IMR-90 (cell line): ENCODE data around the gene NCAPG2. TPM values are rescaled to one million over a fixed set of nuclear protein-coding genes. Genes with fewer than 3 reads are reported as not detected.

Experiments used
- ATAC-seq: fragments of 200-7000 bp; cut with Tn5 transposase; 2 replicates; pipeline ENCODE4 v1.9.1; 2020; ENCODE audit warnings: low read depth, mild to moderate bottlenecking, moderate library complexity
- BruUV-seq: library from RNA; stranded (reverse); fragments of 400-500 nt; replicated peaks from 2 replicates; lab custom pipeline; 2021; lab: Mats Ljungman, UMichigan
- CTCF ChIA-PET: fragments of 300-600 bp; formaldehyde crosslinking; extraction: SDS; loops from one replicate; lab custom pipeline; 2021; ENCODE audit warnings: antibody characterized with exemption; lab: Yijun Ruan, JAX
- POLR2A ChIA-PET: fragments of 300-600 bp; sonication (Branson Sonifier 250); formaldehyde crosslinking; loops from one replicate; lab custom pipeline; 2022; ENCODE audit warnings: antibody characterized with exemption; ENCODE audit not compliant: unreplicated experiment; lab: Charles Lee
- DNase-seq: peaks from one replicate; pipeline ENCODE4 v3.0.0; 2013
- H2AFZ ChIP-seq: replicated peaks from 2 replicates; pipeline ENCODE3; 2013; ENCODE audit warnings: low read length, mild to moderate bottlenecking; ENCODE audit not compliant: poor library complexity
- H2AK5ac ChIP-seq: 2 replicates; pipeline ENCODE4 v1.6.1; 2013; ENCODE audit warnings: low read depth, low read length, inconsistent platforms
- H2AK9ac ChIP-seq: replicated peaks from 2 replicates; pipeline ENCODE3; 2013; ENCODE audit warnings: mild to moderate bottlenecking, low read depth, low read length, moderate library complexity; ENCODE audit not compliant: poor library complexity
- H2BK120ac ChIP-seq: 2 replicates; pipeline ENCODE4 v1.6.1; 2013; ENCODE audit warnings: low read depth, low read length, inconsistent platforms
- H2BK15ac ChIP-seq: 3 replicates; pipeline ENCODE4 v1.6.1; 2013; ENCODE audit warnings: low read depth, low read length, inconsistent platforms
- H2BK20ac ChIP-seq: 2 replicates; pipeline ENCODE4 v1.6.1; 2013; ENCODE audit warnings: low read depth, mild to moderate bottlenecking, inconsistent platforms, low read length, moderate library complexity
- H2BK5ac ChIP-seq: 2 replicates; pipeline ENCODE4 v1.6.1; 2013; ENCODE audit warnings: mild to moderate bottlenecking, low read depth, low read length, inconsistent platforms; ENCODE audit not compliant: poor library complexity, severe bottlenecking
- H3K14ac ChIP-seq: replicated peaks from 2 replicates; pipeline ENCODE4 v1.6.1; 2013; ENCODE audit warnings: low read depth, low read length, inconsistent platforms
- H3K18ac ChIP-seq: 2 replicates; pipeline ENCODE4 v1.6.1; 2013; ENCODE audit warnings: low read depth, low read length, control low read depth
- H3K23ac ChIP-seq: 2 replicates; pipeline ENCODE4 v1.6.1; 2013; ENCODE audit warnings: low read depth, low read length, inconsistent platforms
- H3K27ac ChIP-seq: 2 replicates; pipeline ENCODE4 v1.5.1; 2013; ENCODE audit warnings: mild to moderate bottlenecking, control low read depth, low read length; ENCODE audit not compliant: insufficient read depth
- H3K27me3 ChIP-seq: 2 replicates; pipeline ENCODE4 v1.6.1; 2013; ENCODE audit warnings: low read length; ENCODE audit not compliant: control insufficient read depth, insufficient read depth
- H3K36me3 ChIP-seq: 2 replicates; pipeline ENCODE4 v1.6.1; 2013; ENCODE audit warnings: low read length, mixed read lengths; ENCODE audit not compliant: control insufficient read depth, insufficient read depth
- H3K4ac ChIP-seq: 2 replicates; pipeline ENCODE4 v1.6.1; 2013; ENCODE audit warnings: low read depth, low read length, inconsistent platforms
- H3K4me1 ChIP-seq: 2 replicates; pipeline ENCODE4 v1.6.1; 2013; ENCODE audit warnings: low read length, mixed read lengths; ENCODE audit not compliant: control insufficient read depth, insufficient read depth
- H3K4me2 ChIP-seq: 2 replicates; pipeline ENCODE4 v1.6.1; 2013; ENCODE audit warnings: low read depth, mild to moderate bottlenecking, control low read depth, low read length, moderate library complexity
- H3K4me3 ChIP-seq: 2 replicates; pipeline ENCODE4 v1.5.1; 2013; ENCODE audit warnings: low read depth, mild to moderate bottlenecking, control low read depth, low read length, moderate library complexity; ENCODE audit not compliant: insufficient read depth
- H3K56ac ChIP-seq: 2 replicates; pipeline ENCODE4 v1.6.1; 2013; ENCODE audit warnings: low read length, inconsistent platforms; ENCODE audit not compliant: insufficient read depth; ENCODE audit errors: extremely low read depth
- H3K79me1 ChIP-seq, 2 experiments: 2 replicates each; pipeline ENCODE4 v1.6.1; 2013; ENCODE audit warnings: low read length in 2 of 2, inconsistent platforms in 1 of 2, low read depth in 1 of 2
- H3K9ac ChIP-seq: 2 replicates; pipeline ENCODE4 v1.6.1; 2013; ENCODE audit warnings: low read depth, low read length, control low read depth
- H3K9me1 ChIP-seq: 2 replicates; pipeline ENCODE4 v1.6.1; 2013; ENCODE audit warnings: low read length, inconsistent platforms; ENCODE audit not compliant: insufficient read depth
- H3K9me3 ChIP-seq: 2 replicates; pipeline ENCODE4 v1.6.1; 2013; ENCODE audit warnings: low read length; ENCODE audit not compliant: control insufficient read depth, insufficient read depth
- H4K20me1 ChIP-seq: 2 replicates; pipeline ENCODE4 v1.6.1; 2013; ENCODE audit warnings: low read length, inconsistent platforms; ENCODE audit not compliant: insufficient read depth
- H4K5ac ChIP-seq: 2 replicates; pipeline ENCODE4 v1.6.1; 2013; ENCODE audit warnings: mild to moderate bottlenecking, low read depth, low read length, control low read depth
- H4K8ac ChIP-seq, 2 experiments: 2 replicates each; pipeline ENCODE4 v1.6.1; 2013; ENCODE audit warnings: low read depth in 2 of 2, low read length in 2 of 2, control low read depth in 1 of 2, inconsistent platforms in 1 of 2
- H4K91ac ChIP-seq: 2 replicates; pipeline ENCODE4 v1.6.1; 2013; ENCODE audit warnings: low read depth, low read length, inconsistent platforms; ENCODE audit not compliant: insufficient read depth
- BHLHE40 ChIP-seq: fragments of 150-350 bp; IDR thresholded peaks from 2 replicates; pipeline ENCODE4 v1.6.1; 2016; ENCODE audit warnings: mild to moderate bottlenecking, low read depth, low read length
- CTCF ChIP-seq: conservative IDR thresholded peaks from 2 replicates; pipeline ENCODE4 v1.5.1; 2012; ENCODE audit warnings: mild to moderate bottlenecking, low read depth, low read length, improper control_type of control experiment
- FOS ChIP-seq: fragments of 150-350 bp; IDR thresholded peaks from 2 replicates; pipeline ENCODE4 v1.6.1; 2016; ENCODE audit warnings: low read depth, low read length
- MAFK ChIP-seq: IDR thresholded peaks from 2 replicates; pipeline ENCODE4 v1.6.1; 2012; ENCODE audit warnings: low read depth, low read length, improper control_type of control experiment
- MXI1 ChIP-seq: IDR thresholded peaks from 2 replicates; pipeline ENCODE4 v1.6.1; 2012; ENCODE audit warnings: low read depth, mild to moderate bottlenecking, low read length, moderate library complexity, borderline replicate concordance
- POLR2A ChIP-seq: IDR thresholded peaks from 2 replicates; pipeline ENCODE4 v1.6.1; 2012; ENCODE audit warnings: mild to moderate bottlenecking, low read depth, low read length
- SMC3 ChIP-seq: fragments of 150-350 bp; IDR thresholded peaks from 2 replicates; pipeline ENCODE4 v1.6.1; 2016; ENCODE audit warnings: low read depth, mild to moderate bottlenecking, antibody characterized with exemption, low read length, moderate library complexity
- USF2 ChIP-seq: fragments of 150-350 bp; IDR thresholded peaks from 2 replicates; pipeline ENCODE4 v1.6.1; 2017; ENCODE audit warnings: mild to moderate bottlenecking, antibody characterized with exemption, low read length, low read depth
- WGBS, 2 experiments: methylation state at CpG; one replicate each; pipeline versions ENCODE4 v1.1.5 to v1.1.7; 2013; ENCODE audit warnings: missing lambda C conversion rate in 2 of 2; ENCODE audit not compliant: insufficient read length in 1 of 2; ENCODE audit errors: extremely low coverage in 2 of 2; 5-methylcytosine and 5-hydroxymethylcytosine counted together
- dilution Hi-C: fragments of 300-500 bp; cut with HindIII; formaldehyde crosslinking; loops from one replicate; pipeline ENCODE4 v1.14.3; 2018; ENCODE audit warnings: low sequenced_read_pairs; ENCODE audit not compliant: unreplicated experiment
- in situ Hi-C: fragments of 300-500 bp; cut with MboI; formaldehyde crosslinking; loops from 3 replicates; pipeline ENCODE4 v1.14.3; 2019; ENCODE audit warnings: low sequenced_read_pairs, inconsistent platforms, mixed read lengths
- intact Hi-C: fragments of 100-400 bp; cut with micrococcal nuclease; formaldehyde crosslinking; loops from 2 replicates; pipeline ENCODE4 v1.10.0; 2022
- polyA plus RNA-seq, 3 experiments: library from polyadenylated mRNA; depleted of rRNA; stranded (reverse); fragments of >200 nt; gene quantifications; 2 replicates each; pipeline ENCODE4 v1.2.3, GENCODE V29; 2012; ENCODE audit warnings: low replicate concordance in 1 of 3
- total RNA-seq: library from RNA; depleted of rRNA; stranded (reverse); fragments of >200 nt; gene quantifications from 2 replicates; pipeline ENCODE4 v1.2.3, GENCODE V29; 2012
- TF ChIP-seq, protein P1 (sequence below): fragments of 150-350 bp; IDR thresholded peaks from 2 replicates; pipeline ENCODE4 v1.6.1; 2016; ENCODE audit warnings: low read depth, mild to moderate bottlenecking, low read length, moderate library complexity, borderline replicate concordance

Gene NCAPG2
- total and polyA plus RNA-seq, 2 of the 4 experiments (the other 2 are of a cell fraction), result 25.6 to 25.8 TPM

GRCh38 chr7:158589653-158590052 is 115.0 kb downstream of the NCAPG2 start:
- H3K14ac ChIP-seq, result no peak overlapping the region
- no peaks in the 10 kb centered on the region for H3K36me3 ChIP-seq
- intact Hi-C loops (no loop called here), in situ Hi-C loops (no loop called here), dilution Hi-C loops (no loop called here)
- no peak overlapping the region for H4K8ac ChIP-seq
- H2BK15ac ChIP-seq, result no peak overlapping the region
- no peak overlapping the region for H3K56ac ChIP-seq
- no peak overlapping the region for H3K4ac ChIP-seq
- WGBS, 2 experiments, result 100% methylated on average over 1 of the region's 1 CpG; no CpG with 5 or more reads in 1 of the 2 experiments
- H3K79me1 ChIP-seq, result no peaks in the 10 kb centered on the region
- no peaks in the 10 kb centered on the region for H4K20me1 ChIP-seq
- H3K4me1 ChIP-seq, result no peaks in the 10 kb centered on the region; the same call in 1 of the 2 replicates
- H4K5ac ChIP-seq, result no peak overlapping the region
- no peak overlapping the region for H2AK9ac ChIP-seq
- no peak overlapping the region for H2BK120ac ChIP-seq
- ChIA-PET CTCF (no interaction called here), POLR2A (no interaction called here)
- H3K9me1 ChIP-seq, result no peaks in the 10 kb centered on the region
- no peak for TF ChIP-seq SMC3
- no peak for TF ChIP-seq FOS
- no peak for TF ChIP-seq POLR2A
- no peak for TF ChIP-seq MAFK
- TF ChIP-seq, protein P1, sequence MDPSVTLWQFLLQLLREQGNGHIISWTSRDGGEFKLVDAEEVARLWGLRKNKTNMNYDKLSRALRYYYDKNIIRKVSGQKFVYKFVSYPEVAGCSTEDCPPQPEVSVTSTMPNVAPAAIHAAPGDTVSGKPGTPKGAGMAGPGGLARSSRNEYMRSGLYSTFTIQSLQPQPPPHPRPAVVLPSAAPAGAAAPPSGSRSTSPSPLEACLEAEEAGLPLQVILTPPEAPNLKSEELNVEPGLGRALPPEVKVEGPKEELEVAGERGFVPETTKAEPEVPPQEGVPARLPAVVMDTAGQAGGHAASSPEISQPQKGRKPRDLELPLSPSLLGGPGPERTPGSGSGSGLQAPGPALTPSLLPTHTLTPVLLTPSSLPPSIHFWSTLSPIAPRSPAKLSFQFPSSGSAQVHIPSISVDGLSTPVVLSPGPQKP, result no peak
- TF ChIP-seq CTCF, result no peak
- TF ChIP-seq BHLHE40, result no peak
- no peak for TF ChIP-seq MXI1
- no peak for TF ChIP-seq USF2
- no peak overlapping the region for H3K4me2 ChIP-seq
- no peak for ATAC-seq
- no peak overlapping the region for H2AFZ ChIP-seq
- no peak overlapping the region for H4K91ac ChIP-seq
- no peak overlapping the region for H3K4me3 ChIP-seq
- peaks cover 34% of the 10 kb centered on the region for H3K27me3 ChIP-seq
- no peak overlapping the region for H3K9ac ChIP-seq
- H3K27ac ChIP-seq, result no peak overlapping the region
- BruUV-seq, result no TSS peak
- no peak overlapping the region for H3K23ac ChIP-seq
- H2AK5ac ChIP-seq, result no peak overlapping the region
- H2BK20ac ChIP-seq, result no peak overlapping the region
- DNase-seq, result no peak
- no peak overlapping the region for H3K18ac ChIP-seq
- no peak overlapping the region for H2BK5ac ChIP-seq
- no peaks in the 10 kb centered on the region; the same call in 1 of the 2 replicates for H3K9me3 ChIP-seq
